ENCODE results near the gene MFGE8.

MFGE8 gene

DNA sequence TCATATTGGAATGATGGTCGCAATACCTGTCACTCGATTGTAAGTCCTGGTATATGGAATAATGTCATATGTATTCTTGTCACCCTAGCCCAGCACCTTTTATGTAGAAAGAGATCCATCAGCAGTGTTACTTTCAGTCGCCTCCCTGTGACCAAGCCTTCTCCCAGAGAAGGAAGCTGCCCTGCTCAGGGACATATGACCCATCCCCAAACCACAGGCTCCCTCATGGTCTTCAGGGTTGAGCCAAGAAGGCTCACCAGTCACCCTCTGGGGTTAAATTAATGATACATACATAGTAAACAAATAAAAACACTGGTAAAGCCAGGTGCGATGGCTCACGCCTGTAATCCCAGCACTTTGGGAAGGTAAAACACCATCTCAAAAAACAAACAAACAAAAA lies 4.6 kb upstream of the MFGE8 start:
- no peak for DNase-seq

DNA sequence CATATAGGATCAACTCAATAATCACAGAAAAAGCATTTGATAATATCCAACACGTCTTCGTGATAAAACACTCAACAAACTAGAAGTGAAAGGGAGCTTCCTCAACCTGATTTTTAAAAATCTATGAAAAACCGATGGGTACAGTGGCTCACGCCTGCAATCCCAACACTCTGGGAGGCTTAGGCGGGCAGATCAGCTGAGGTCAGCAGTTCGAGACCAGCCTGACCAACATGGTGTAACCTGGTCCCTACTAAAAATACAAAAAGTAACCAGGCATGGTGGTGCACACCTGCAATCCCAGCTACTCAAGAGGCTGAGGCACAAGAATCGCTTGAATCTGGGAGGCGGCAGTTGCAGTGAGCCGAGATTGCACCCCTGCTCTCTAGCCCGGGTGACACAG lies 2.2 kb upstream of the MFGE8 start:
- no peak for DNase-seq

DNA sequence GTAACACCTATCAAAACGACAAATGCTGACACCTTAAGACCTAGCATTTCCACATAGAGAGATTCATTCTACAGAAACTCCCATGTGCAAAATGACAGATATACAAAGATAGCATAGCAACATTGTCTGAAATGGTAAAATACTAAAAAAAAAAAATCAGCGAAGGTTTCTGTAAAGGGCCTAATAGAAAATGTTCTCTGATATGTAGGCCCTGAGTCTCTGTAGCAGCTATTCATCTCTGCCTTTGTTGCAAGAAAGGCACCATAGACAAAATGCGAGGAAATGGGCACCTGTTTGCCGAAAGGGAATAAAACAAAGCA lies 631 bp upstream of the MFGE8 start:
- DNase-seq, result no peak

DNA sequence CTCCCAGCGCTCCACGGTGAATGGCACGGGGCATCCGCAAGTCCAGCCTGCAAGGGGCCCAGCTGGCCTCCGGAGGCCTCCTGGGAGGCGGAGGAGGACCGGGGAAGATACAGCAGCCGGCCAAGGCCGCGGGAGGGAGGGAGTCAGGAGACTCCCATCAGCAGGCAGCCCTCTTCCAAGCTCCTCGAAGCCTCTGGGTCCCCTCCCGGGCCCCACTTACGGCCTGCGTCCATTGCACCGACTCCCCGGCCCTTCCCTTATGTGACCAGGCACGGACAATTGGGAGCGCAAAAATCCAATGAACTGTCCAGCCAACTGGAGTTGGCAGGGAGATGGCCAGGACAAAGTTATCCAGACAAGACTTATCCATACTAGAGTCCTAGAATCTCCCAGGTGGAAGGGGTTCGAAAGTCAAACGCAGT lies 668 bp downstream of the MFGE8 start:
- no peak for DNase-seq

DNA sequence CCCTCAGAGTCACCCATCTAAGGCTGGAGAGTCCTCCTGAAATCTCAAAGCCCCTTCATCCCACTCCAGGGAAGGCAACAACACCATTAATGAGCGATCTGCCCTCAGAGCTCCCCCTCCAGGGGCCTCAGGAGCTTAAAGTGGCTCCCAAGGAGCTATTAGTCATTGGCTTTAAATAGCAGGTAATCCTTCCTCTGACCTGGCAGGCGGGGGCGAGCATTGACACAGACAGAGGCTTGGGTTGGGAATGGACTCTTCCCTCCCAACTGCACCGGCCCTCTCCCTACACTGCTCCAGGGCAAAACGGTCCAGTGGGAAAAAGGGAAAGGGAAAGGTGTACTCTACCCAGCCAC lies 1.4 kb downstream of the MFGE8 start:
- no peak for DNase-seq

DNA sequence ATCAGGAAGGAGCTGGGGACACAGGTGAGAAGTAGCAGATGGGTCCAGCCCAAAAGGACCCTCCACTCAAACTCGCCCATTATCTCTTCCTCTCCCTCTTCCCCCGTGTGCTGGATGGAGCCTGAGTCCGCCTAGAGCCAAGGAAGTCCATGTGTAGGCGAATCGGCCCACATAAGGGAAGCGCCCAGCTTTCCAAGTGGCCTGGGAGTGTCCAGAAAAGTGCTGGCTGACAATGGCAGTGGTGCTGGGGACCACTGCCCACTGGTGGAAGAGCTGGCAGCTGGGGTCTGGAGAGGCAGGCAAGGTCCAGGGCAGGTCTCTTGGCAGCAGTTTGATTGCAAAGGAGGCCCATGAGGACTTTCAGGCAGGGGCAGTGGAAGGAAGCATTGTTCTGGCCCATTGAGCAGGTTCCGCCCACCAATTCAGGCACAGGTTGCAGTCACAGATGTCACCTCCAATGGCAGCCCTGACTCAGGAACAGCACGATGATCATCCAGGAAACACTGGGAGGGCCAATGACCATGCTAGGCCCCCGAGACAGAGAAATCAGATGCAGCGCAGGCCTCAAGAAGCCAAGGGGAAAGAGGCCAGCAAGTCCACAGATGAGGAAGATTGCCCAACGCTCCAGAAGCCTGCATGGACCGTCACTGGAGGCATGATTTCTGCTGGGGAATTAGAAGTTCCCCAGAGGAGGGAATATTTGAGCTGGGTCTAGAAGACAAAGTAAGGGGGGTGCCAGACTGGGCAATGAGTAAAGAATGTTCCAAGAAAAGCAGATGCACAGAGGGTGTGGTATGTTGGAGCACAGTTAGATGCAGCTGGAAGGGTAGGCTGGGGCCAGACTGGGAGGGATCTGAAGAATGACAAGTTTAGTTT lies 3.0 kb downstream of the MFGE8 start:
- DNase-seq, result no peak

DNA sequence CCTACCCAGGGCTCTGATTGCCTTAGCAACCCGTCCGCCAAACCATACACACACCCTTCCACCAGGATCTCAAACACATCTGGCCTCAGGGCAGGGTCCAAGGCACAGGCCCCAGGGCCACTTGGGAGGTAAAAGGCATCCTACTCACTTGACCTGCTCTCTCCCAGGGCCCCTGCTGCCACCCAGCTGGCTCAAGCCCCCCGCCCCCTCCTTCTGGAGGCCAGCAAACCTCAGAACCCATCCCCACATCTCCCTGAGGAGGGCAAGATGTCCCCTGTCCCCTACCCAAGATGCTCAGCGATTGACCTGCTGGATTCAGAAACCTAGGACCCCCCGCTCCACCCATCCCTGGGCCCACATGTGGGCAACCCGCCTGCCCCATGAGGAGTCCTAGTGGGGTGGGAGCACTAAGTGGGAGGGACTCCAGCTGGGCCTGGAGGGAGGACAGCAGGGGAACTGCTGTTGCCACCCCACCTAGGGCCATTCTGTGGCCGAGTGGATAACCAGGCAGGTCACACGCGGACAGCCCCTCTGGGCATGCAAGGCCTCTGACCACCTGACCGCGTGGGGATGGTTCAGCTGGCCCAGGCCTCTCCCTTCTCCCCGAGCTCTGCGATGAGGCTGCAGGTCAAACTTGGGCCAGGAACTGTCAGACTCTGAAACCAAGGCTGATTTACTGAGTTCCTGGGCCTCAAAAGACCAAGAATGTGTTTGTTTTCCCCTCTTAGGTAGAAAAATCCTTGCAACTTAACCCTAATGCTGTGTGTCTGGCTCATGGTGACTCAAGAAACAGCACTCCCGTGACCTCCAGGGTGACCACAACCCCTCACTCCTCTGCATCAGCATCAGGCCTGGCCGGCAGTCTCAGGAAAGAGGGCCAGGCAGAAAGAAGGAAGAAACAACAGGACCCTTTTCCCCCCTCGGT lies 4.2 kb downstream of the MFGE8 start:
- DNase-seq, result no peak

DNA sequence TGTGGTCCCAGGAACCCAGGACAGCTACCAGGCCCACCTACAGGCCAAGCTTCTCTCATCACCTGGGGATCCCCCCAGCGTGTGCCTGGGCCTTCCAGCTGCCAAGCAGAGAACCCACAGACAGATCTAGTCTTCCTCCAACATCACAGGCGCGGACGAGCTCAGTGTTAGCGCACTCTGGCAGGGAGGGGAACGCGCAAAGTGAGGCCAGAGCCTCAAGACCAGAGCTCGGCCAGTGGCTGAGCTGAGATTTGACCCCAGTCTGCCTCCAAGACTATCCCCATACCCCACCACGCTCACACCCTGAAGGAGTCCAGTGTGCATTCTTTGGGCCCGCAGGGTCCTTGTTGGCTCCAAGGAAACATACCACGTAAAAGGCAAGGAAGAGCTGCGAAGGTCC lies 5.1 kb downstream of the MFGE8 start:
- DNase-seq, result no peak

DNA sequence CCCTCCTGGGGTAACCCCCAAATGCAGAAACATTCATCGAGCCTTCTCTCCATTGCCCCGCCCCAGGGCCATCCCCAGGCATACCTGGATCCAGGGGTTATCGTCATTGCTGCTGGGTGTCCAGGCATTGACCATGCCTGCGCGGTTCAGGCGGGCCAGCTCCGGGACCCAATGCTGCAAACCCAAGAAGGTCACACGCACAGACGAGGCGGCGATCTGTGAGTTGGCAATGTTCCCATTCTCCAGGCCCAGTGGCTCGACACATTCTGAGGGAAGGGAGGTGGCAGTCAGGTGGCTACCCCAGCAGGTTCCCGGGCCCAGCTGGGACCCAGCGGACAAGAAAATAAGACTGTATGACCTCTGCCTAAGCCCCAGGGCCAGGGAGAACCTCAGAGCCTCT lies 6.1 kb downstream of the MFGE8 start:
- no peak for DNase-seq

DNA sequence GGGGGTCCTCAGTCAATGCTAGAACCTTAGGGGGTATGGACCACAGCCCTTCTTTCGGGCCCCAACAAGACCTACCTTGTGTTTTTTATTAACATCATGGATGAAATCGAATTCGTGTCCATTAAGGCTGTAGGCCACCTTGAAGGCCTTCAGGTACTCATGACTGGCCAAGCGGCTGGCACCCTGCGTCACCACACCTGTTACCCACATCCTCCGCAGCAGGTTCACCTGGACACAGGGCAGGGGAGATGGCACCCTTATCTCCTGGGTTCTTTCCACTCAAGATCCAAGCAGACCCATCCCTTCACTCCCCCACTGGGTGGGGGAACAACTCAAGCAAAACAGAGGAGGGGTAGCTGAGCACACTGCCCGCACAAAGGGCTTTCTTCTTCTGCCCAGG lies 6.6 kb downstream of the MFGE8 start:
- DNase-seq, result no peak

DNA sequence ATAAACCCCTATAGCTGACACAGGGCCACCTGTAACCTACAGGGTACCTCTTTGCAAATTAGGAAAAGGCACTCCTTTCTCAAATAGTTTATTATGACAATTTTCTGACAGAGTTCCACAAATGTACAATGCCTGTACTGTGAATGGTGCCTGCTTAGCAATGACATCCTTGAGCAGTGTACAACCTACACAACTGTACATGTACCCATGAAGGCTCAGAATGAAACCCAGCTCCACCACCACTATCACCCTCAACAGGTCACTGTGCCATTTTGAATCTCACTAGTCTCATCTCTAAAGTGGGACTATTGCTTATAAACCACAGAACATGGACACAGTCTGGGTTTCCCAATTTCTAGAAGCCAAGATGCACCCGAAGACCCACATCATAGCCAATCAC lies 7.0 kb downstream of the MFGE8 start:
- DNase-seq, result no peak

DNA sequence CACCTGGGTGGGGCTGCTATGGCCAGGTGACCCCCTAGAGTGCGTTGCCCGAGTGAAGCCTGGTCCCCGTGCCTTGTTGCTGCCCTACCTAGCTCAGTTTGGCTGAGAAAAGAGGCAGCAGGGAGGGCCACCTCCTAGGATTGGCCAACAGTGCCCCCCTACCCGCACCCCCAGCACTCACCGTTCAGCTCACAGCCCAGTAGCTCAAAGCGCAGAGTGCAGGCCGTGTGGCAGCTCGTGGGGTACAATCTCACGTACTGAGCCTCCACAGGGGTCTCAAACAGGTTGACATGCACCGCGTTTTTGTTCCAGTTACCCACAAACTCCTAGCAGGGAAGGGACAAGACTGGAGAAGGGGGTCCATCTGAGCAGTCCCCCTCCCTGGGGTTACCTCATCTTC lies 7.6 kb downstream of the MFGE8 start:
- no peak for DNase-seq

DNA sequence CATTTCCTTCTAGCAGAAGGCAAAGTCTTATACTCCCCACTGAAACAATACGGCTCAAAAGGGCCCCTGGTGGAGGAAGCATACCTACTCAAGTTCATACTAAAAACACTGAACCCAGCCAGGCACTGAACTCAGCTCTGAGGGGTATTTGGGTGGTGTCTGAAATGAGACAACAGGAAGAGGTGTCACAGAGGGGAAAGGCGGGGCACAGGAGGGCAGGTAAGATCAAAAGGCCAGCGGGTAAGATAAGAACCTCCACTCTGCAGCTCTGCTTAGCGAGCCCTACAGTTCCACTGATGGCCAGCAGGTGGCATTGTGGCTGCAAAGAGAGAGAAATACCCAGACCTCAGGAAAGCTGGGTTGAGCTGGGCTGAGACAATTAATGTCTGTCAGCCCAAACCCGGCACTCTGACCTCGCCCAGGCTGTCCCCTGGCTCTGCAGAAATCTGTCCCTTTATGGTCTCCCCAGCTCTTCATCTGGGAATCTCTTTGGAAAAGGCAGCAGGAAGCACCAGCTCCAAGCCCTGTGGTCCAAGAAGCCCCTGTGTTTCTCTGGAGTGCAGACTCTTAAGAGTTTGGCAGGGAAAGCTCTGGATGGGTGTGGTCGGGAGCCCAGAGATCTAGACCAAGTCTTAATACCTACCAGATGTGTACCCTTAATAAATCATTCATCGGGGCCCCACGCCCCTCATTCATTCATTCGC lies 8.4 kb downstream of the MFGE8 start:
- peak; percentile 51 for DNase-seq

DNA sequence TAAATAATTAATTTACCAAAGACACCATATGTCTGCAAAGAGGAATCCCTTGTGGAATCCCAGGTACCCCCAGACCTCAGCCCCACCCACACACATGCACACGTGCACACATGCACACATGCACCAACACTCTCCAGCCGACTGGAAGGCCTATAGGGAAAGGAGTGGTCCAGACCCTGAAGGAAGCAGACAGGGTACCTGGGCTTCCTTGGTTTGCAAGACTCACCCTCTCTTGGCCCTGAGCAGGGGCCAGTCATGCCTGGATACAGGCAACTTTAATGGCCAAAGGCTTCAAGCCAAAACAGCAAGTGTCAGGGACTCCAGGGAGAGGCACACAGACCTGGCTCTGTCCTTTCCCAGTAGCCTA lies 8.9 kb downstream of the MFGE8 start:
- DNase-seq, result no peak

DNA sequence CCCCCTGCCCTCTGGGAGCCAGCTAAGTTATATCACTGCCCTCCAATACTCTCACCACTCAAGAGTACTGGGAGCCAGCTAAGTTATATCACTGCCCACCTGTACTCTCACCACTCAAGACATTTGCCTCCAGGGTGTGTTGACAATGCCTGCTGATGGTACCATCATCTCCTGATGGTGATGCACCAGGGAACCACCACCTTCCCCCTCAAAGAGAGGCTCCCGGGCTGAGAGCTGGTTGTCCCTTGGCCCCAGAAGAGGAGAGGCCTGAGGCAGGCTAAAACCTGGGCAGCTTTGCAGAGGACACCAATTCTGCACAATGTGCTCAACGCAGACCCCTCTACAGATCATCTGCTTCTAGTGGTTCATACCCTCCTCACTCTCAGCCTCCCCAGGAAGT lies 10.3 kb downstream of the MFGE8 start:
- DNase-seq, result no peak

DNA sequence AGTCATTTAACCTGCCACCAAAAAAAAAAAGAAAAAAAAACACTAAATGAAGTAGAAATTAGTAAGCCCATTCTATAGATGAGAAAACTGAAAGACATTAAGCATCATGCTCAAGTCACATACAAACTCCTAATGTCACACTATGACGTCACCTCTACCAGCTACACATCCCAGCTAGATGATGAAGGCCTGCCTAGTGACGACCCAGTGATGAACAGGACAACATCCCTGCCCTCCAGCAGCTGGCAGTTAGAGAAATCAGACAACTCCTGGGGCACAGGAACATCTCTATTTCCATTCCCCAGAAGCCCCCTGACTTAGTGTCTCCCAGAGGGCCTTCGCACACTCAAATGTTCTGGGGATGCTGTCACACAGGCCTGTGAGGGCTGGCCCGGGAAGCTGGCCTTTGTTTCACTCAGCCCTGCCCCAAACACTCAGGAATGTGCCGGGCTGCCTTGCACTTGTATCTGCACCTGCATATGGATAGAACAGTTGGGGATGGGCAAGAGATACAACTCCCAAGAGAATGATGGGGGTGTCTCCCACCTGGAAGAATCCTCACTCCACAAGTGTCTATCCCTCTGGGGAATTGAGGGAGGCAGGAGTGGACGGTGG lies 10.9 kb downstream of the MFGE8 start:
- no peak for DNase-seq

DNA sequence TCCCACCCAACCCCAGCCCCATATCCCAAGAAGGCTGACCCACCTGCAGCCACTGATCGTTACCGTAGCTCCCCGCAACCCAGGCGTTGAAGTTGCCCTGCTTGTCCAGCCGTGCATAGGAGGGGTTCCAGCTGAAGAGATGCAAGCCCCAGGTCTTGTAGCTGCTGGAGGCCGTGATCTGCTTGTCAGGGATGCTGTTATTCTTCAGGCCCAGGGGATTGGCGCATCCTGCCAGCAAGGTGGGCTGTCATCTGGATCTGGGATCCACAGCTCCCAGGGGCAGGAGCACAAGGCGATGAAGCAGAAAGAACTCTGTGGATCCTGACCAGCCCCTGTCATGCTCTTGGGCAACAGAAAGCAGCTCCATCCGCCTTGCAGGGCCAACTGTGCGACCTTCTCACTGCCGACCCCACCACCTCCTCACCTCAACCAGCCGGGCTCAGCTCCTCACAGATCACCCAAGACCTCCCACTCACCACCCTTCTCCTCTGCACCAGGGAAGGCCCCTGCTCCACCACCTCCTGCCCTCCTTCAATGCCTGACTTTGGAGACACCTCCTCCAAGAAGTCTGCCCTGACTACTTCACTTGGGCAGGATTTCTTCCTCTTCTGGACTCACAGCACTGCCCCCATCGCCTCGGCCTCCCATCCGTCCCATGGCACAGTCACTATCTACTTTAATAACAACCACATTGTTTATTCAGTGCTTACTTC lies 11.5 kb downstream of the MFGE8 start:
- DNase-seq, result no peak

DNA sequence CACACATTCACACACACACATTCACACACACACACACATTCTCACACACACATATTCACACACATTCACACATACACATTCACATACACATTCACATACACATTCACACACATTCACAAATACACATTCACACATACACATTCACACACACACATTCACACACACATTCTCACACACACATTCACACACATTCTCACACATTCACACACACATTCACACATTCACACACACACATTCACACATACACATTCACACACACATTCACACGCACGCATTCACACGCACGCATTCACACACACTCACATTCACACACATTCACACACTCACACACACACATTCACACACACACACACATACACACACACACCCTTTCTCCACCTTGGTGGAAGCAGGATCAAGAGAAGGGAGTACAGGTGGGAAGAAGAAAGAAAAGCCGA lies 12.2 kb downstream of the MFGE8 start:
- no peak for DNase-seq

DNA sequence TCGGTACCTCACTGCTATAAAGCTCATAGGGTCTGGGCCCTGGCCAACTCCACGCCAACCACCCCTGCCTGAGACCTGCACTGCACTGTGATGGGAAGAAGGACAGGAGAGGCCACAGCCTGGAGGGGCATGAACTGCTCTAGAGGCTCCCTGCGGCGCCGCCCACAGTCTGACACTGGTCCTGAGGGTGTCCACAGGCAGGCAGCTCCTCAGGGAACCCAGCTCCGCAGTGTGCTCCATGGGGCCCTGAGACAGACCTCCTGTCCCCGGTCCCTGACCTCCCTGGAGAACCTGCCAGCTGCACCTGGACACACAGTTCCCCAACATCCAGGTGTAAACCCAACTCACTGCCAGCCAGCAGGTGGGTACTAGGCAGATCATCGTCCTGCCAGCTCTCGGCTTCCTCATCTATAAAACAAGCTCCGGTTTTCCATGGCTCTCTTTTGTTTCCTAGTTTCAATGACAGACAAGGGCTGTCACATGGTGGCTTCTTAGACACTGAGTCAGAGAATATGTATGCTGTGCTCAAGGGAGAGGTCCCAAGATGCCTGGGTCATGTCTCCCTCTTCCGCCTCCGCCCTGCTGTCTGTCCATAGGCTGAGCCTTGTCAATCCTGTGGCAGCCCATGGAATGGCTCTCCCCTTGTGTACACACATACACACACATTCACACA lies 12.7 kb downstream of the MFGE8 start:
- DNase-seq, result no peak

DNA sequence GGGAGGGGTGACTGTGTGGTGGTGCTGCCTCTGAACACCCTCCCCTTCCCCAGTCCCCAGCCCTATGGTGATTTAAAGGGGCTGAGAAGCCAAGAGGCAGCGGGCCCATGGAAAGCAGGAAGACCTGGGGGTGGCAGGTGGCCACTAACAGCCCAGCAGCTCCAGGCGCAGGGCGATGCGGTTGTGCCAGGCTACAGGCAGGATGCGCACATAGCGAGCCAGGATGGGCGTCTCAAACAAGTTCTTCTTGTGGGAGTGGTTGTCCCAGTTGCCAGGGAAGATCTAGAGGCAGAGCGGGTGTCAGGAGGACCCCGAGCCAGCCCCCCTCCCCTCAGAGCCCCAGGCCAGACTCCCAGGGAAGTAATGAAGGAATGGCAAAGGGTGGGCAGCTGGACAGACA lies 13.9 kb downstream of the MFGE8 start:
- DNase-seq, result no peak

DNA sequence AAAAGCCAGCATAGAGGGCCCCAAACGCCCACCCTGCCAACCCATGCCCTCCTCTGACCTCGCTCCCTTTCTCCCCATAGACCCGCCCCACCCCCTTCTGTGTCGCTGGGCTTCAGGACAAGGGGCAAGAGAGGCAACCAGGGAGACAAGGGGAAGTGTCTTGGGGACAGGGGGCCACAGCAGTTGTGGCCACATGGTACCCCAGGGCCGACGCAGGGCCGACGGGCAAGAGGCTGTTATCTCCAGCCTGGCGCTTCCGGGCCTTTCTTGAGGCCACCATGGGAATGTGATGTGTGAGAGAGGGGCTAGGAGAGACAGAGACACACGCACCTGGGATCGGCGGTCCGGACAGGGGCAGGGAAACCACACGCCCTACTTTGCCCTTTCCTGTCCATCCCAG lies 14.4 kb downstream of the MFGE8 start:
- DNase-seq, result no peak
